ENCODE results near the gene RRM1. TPM values are rescaled to one million over a fixed set of nuclear protein-coding genes. Genes with fewer than 3 reads are reported as not detected.

Gene RRM1
- total and polyA plus RNA-seq, 10 of the 15 experiments (the other 5 are each of a cell fraction or from before 2014, with no cell fraction given) = 94.0 to 255 (median 148) TPM

GRCh38 chr11:4181782-4182721 lies 87.5 kb downstream of the RRM1 start:
- Histone ChIP-seq H3K4me3 (no peak overlapping the region), H2AFZ (ENCODE audit: control insufficient read depth, low read depth, low read length) (peak overlapping the region; percentile 46), H3K27me3 (replicated peaks in 1 of 2; ENCODE audit: control insufficient read depth in 2 of 2, insufficient read depth in 2 of 2, low read length in 1 of 2) (no peaks in the 10 kb centered on the region; a peak in 1 of 4 replicates), H3K79me2 (ENCODE audit: control insufficient read depth, insufficient read depth, low read length) (no peaks in the 10 kb centered on the region), H4K20me1 (ENCODE audit: control insufficient read depth, insufficient read depth) (no peaks in the 10 kb centered on the region), H3K27ac (ENCODE audit: control insufficient read depth, insufficient read depth) (no peak overlapping the region), H3K36me3 (ENCODE audit: control insufficient read depth in 2 of 2, insufficient read depth in 2 of 2, low read length in 1 of 2) (no peaks in the 10 kb centered on the region), H3K4me2 (ENCODE audit: control insufficient read depth, insufficient read depth) (no peak overlapping the region), H3K9ac (ENCODE audit: control insufficient read depth, insufficient read depth, low read length) (no peak overlapping the region), H3K4me1 (ENCODE audit: control insufficient read depth, insufficient read depth, low read length) (no peaks in the 10 kb centered on the region), H3K9me3 (replicated peaks; ENCODE audit: control insufficient read depth, insufficient read depth, low read length) (no peaks in the 10 kb centered on the region)
- intact Hi-C loops (cut with micrococcal nuclease; ENCODE audit: unreplicated experiment) (loop anchor here (5.0 kb wide), 2 partner anchors 210 to 820 kb away; partner anchors contain the start of gene TRIM21), in situ Hi-C loops (cut with MboI) (loop anchor here (5.0 to 10.0 kb wide), 3 partner anchors 310 to 823 kb away; no protein-coding TSS in a partner anchor)
- RAD21 ChIA-PET (ENCODE audit: unreplicated experiment) = interaction anchor here (0.7 to 1.6 kb wide), 4 partner anchors 311 to 455 kb away, joined by 3 to 7 read pairs (median 3); no protein-coding TSS in a partner anchor
- FAIRE-seq (peak; percentile 62), DNase-seq (ENCODE audit: low read depth, low spot score) (no peak), ATAC-seq (peak; percentile 97)
- SMC1A ChIA-PET (ENCODE audit: uncharacterized antibody, unreplicated experiment) = interaction anchor here (0.5 to 1.6 kb wide), 4 partner anchors 10 to 327 kb away, joined by 3 to 5 read pairs (median 4); no protein-coding TSS in a partner anchor
- CTCF ChIA-PET = interaction anchor here (0.5 to 7.2 kb wide), 7 partner anchors 15 to 370 kb away, joined by 3 to 122 read pairs (median 5); partner anchors contain the start of gene OR52M1
- POLR2A ChIA-PET = no interaction called here
- TF ChIP-seq ZSCAN29 (IDR thresholded peaks at IDR 0.05) (no peak), SMC3 (IDR thresholded peaks at IDR 0.05; ENCODE audit: borderline replicate concordance, low read length) (peak; percentile 50), ZBTB11 (CRISPR knock-in tag; IDR thresholded peaks at IDR 0.05) (no peak), RAD21 (IDR thresholded peaks at IDR 0.05; ENCODE audit: insufficient read depth, low read depth, low read length) (peak; percentile 53), RUNX3 (IDR thresholded peaks at IDR 0.05; ENCODE audit: low read length) (no peak)
- TF ChIP-seq, protein P1, sequence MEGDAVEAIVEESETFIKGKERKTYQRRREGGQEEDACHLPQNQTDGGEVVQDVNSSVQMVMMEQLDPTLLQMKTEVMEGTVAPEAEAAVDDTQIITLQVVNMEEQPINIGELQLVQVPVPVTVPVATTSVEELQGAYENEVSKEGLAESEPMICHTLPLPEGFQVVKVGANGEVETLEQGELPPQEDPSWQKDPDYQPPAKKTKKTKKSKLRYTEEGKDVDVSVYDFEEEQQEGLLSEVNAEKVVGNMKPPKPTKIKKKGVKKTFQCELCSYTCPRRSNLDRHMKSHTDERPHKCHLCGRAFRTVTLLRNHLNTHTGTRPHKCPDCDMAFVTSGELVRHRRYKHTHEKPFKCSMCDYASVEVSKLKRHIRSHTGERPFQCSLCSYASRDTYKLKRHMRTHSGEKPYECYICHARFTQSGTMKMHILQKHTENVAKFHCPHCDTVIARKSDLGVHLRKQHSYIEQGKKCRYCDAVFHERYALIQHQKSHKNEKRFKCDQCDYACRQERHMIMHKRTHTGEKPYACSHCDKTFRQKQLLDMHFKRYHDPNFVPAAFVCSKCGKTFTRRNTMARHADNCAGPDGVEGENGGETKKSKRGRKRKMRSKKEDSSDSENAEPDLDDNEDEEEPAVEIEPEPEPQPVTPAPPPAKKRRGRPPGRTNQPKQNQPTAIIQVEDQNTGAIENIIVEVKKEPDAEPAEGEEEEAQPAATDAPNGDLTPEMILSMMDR (IDR thresholded peaks at IDR 0.05 in 2 of 3, conservative IDR thresholded peaks at IDR 0.05 in 1 of 3; ENCODE audit: control insufficient read depth in 2 of 3, extremely low read depth in 1 of 3, insufficient read depth in 1 of 3, low read depth in 3 of 3, low read length in 3 of 3) = peak; percentile 67 to 90 (median 75)
- WGBS (ENCODE audit: insufficient coverage, insufficient replicate concordance, low lambda C conversion rate, missing lambda C conversion rate) = 29% methylated on average over 9 of the region's 9 CpGs
- no TSS peak for BruUV-seq (replicated peaks)
